T-helper 1 cell treated with Interleukin-12 subunit alpha and Interleukin-12 subunit beta and Interleukin-4 antibody, amounts not matched to agents 30 μg/mL and 1 μg/mL, for 36 hours (primary cell): ENCODE data around the gene NUP88.
"Not testable (repeated sequence)": the region's sequence is repeated elsewhere in the genome, so short reads cannot be mapped to it uniquely, and the experiment has no call there.

Experiments used
- H3K27ac Mint-ChIP-seq: one replicate; pipeline ENCODE4 v1.8.0; 2021; ENCODE audit warnings: mild to moderate bottlenecking, mixed read lengths
- H3K27me3 Mint-ChIP-seq: one replicate; pipeline ENCODE4 v1.8.0; 2021; ENCODE audit warnings: low read depth, mixed read lengths
- H3K36me3 Mint-ChIP-seq: one replicate; pipeline ENCODE4 v1.8.0; 2021; ENCODE audit warnings: low read depth, mixed read lengths
- H3K4me1 Mint-ChIP-seq: one replicate; pipeline ENCODE4 v1.8.0; 2021; ENCODE audit warnings: low read depth, mixed read lengths
- H3K4me3 Mint-ChIP-seq: one replicate; pipeline ENCODE4 v1.8.0; 2021; ENCODE audit warnings: mild to moderate bottlenecking, moderate library complexity, mixed read lengths
- H3K9me3 Mint-ChIP-seq: one replicate; pipeline ENCODE4 v1.8.0; 2021; ENCODE audit warnings: mixed read lengths

NUP88 gene

DNA sequence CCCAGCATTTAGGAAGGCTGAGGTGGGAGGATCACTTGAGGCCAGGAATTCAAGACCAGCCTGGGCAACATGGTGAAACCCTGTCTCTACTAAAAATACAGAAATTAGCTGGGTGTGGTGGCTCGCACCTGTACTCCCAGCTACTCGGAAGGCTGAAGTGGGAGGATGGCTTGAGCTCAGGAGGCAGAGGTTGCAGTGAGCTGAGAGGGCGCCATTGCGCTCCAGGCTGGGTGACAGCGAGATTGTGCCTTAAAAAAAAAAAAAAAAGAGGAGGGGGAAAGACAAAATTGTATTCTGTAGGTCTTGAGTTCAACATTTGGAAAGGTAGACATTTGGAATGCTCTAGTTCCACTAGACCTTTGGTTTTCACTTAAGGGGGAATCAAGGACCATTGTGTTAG lies 11.8 kb upstream of the NUP88 start:
- H3K4me3 Mint-ChIP-seq, H3K27me3 Mint-ChIP-seq, H3K9me3 Mint-ChIP-seq, H3K27ac Mint-ChIP-seq: not testable (repeated sequence)
- Mint-ChIP-seq H3K4me1 (peaks cover 19% of the 10 kb centered on the region), H3K36me3 (peaks cover 52% of the 10 kb centered on the region)

DNA sequence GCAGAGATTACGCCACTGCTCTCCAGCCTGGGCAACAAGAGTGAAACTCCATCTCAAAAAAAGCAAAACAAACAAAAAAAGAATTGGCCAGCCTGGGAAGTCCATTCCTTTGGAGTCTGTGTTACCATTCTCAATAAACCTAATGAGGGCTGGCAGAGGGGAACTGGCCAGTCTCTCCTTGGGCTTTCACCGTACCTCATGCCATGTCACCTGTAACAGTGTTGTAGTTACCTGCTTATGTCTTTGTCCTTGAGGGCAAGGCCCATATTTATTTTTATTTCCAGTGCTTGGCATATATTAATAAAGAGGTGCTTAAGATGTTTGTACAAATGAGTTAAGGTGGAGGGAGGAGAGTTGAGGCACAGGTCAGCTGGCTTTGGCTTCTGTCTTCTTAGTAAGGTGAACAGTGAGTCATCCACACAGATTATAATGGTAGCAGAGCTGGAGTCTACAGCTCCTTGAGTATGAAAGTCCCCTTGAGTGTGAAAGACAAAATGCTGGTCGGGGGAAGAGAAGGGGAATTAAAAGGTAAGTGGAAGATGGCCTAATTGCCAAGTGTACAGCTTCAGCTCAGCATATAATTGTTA lies 11.0 kb upstream of the NUP88 start:
- Mint-ChIP-seq H3K9me3 (no peaks in the 10 kb centered on the region), H3K27me3 (no peaks in the 10 kb centered on the region), H3K4me1 (peaks cover 16% of the 10 kb centered on the region), H3K27ac (no peak overlapping the region), H3K4me3 (no peak overlapping the region), H3K36me3 (peaks cover 55% of the 10 kb centered on the region)

DNA sequence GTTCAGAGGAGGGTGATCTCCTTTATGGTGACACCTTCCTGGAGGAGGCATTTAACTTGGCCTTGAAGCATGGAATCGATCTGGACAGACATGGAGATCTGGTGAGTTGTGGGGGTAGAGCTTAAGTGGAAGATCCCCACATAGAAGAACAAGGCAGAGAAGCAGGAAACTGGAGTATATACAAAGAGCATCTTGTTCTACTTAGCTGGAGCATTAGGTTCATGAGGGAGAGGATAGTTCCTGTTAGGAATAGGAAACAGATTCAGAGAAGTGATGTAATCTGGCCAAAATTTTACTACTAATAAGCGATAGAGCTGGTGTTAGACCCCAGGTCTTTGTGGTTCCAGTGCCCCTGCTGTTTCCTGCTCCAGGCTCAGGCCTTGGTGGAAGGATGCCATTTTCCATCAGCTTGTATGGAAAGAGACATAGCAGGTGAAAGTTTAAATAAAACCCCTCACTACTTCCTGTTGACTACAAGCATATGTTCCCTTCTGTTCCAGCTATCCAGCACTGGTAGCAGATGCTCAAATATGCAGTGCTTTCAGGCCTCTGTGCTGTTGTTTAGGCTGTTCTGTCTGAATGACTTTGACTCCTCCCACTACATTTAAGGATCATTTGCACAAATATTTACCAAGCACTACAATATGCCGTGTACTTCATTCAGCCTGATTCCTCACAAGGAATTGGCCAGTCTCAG lies 9.9 kb upstream of the NUP88 start:
- Mint-ChIP-seq H3K27ac (no peak overlapping the region), H3K36me3 (peaks cover 51% of the 10 kb centered on the region), H3K27me3 (no peaks in the 10 kb centered on the region), H3K4me1 (peaks cover 13% of the 10 kb centered on the region), H3K4me3 (no peak overlapping the region), H3K9me3 (no peaks in the 10 kb centered on the region)

DNA sequence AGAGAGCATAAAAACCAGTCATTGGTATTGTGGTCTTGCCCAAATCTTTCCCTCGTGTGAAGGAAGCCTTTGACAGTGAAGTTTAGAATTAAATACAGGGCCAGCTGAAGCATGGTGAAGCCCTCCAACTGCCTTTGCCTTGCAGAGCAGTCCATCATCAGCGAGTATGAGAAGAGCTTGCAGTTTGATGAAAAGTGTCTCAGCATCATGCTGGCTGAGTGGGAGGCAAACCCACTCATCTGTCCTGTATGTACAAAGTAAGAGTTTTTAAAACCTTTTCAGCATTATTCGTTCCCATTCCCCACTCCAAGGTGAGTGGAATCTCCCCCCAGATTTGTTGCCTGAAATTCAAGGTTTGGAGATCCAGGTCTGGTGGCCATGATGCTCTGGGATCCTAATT lies 6.4 kb upstream of the NUP88 start:
- Mint-ChIP-seq H3K27ac (no peak overlapping the region), H3K4me3 (no peak overlapping the region), H3K27me3 (no peaks in the 10 kb centered on the region), H3K36me3 (peaks cover 40% of the 10 kb centered on the region), H3K4me1 (peaks cover 18% of the 10 kb centered on the region), H3K9me3 (no peaks in the 10 kb centered on the region)

DNA sequence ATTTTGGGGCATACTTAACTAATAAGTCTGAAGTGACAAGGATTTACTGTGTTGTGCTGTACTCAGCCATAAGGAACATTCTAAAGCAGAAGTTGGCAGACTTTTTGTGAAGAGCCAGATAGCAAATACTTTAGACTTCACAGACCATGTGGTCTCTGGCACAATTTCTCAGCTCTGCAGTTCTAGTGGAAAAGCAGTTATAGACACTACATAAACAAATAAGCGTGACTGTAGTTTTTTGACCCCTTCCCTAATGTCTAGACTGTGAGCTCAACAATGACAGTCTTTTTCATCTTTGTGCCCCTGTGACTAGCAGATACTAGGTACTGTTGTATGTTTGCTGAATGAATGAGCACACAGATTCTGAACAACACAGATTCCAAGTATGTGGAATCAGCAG lies 5.4 kb upstream of the NUP88 start:
- peaks cover 17% of the 10 kb centered on the region for H3K4me1 Mint-ChIP-seq
- peaks cover 36% of the 10 kb centered on the region for H3K36me3 Mint-ChIP-seq
- H3K9me3 Mint-ChIP-seq = no peaks in the 10 kb centered on the region
- H3K4me3 Mint-ChIP-seq = no peak overlapping the region
- no peaks in the 10 kb centered on the region for H3K27me3 Mint-ChIP-seq
- no peak overlapping the region for H3K27ac Mint-ChIP-seq

DNA sequence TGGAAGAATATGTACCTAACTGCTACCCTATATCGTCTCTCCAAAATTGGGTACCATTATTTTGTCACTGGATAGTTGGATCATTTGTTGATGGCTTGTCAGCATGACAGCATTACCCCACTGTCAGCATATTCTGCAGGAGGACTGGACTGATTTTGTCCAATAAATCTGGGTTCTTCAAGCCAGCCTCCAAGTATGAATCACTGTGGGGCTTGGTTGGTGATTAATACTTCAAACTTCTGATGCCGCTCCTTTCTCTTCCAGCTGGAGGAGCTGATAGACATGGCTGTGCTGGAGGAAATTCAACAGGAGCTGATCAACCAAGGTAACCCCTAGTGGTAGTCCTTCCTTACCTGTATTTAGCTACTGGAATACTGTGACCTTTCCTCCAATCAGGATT lies 3.0 kb upstream of the NUP88 start:
- H3K27ac Mint-ChIP-seq = no peak overlapping the region
- H3K36me3 Mint-ChIP-seq = peaks cover 29% of the 10 kb centered on the region

DNA sequence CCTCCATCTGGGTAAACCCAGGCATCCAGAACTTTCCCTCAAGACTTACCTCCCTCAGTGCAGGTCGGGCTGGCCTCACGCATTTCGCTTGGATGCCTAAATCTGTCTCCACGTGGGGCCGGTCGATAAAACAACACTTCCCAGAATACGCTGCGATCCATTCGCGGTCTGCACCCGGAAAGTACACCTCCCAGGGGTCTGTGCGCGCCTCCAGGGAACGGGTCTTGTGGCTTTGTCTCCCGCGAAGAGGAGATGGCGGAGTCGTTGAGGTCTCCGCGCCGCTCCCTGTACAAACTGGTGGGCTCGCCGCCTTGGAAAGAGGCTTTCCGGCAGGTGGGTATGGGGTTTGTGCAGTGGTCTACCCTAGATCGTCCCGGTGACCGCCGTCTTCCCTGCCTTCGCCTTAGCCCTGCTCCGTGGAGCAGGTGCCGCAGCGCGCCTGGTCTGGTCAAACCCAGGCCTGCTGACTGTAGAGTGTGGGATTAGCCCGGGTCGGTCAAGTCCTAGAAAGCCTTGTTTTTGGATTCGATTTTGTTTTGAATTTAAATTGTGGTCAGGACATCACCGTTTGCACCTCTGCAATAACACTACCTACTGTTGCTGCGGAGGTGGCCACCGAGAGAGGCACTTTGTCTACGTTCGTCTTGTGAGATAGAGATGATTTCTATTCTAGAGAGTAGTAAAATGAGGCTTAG lies 644 bp upstream of the NUP88 start, which contains the start of gene RPAIN:
RPAIN (plus strand) TSS at position 224 of the 695 bp plus-strand sequence; CDS start at position 253, 29 bp downstream.
- Mint-ChIP-seq H3K4me1 (peaks cover 27% of the 10 kb centered on the region), H3K27me3 (no peaks in the 10 kb centered on the region), H3K36me3 (peaks cover 24% of the 10 kb centered on the region), H3K4me3 (peak within 1 kb of the TSS; percentile 96), H3K9me3 (no peaks in the 10 kb centered on the region), H3K27ac (peak within 1 kb of the TSS; percentile 98)

More for the DNA sequence above, 3.0 kb upstream of the NUP88 start:
- H3K4me1 Mint-ChIP-seq = peaks cover 22% of the 10 kb centered on the region
- no peaks in the 10 kb centered on the region for H3K9me3 Mint-ChIP-seq
- no peak overlapping the region for H3K4me3 Mint-ChIP-seq
- no peaks in the 10 kb centered on the region for H3K27me3 Mint-ChIP-seq

DNA sequence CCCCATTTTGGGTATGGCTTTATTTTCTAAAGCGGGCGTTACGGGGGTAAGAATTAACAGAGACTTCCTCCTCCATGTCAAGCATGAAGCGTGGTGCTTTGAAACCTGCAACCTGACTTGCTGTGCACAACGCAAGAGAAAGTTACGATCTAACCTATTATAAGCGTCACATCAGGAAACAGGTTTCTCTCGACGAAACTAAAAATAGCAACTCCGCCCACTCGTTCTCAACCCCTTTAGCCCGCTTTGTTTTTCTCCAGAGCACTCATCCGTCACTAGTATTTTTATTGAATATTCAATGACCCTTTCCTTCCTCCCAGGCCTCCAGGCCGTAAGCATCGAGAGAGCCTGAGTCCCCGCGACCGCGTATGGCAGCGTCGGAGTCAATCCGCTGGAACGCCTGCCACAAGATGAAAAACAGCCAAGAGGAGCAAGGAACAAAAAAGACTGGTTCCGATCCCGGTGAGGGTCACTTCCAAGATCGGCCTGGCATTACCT lies 555 bp downstream of the NUP88 start:
- H3K27me3 Mint-ChIP-seq = no peaks in the 10 kb centered on the region
- H3K36me3 Mint-ChIP-seq = peaks cover 22% of the 10 kb centered on the region
- H3K27ac Mint-ChIP-seq = peak overlapping the region; percentile 98
- H3K9me3 Mint-ChIP-seq = no peaks in the 10 kb centered on the region
- peak overlapping the region; percentile 96 for H3K4me3 Mint-ChIP-seq
- H3K4me1 Mint-ChIP-seq = peaks cover 27% of the 10 kb centered on the region

DNA sequence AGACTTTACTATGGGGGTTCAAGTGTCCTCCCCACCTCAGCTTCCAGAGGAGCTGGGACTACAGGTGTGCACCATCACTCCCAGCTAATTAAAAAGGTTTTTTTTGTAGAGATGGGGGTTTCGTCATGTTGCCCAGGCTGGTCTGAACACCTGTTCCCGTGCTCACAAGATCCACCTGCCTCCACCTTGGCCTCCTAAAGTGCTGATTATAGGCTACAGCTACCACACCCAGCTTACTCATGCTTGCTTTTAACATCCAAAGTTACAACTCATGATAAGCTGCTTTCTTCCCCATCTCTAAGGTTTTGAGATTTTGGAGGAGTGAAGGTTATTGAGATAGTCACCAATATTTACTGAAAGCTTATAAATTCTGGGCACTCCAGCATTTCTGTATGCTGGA lies 2.6 kb downstream of the NUP88 start:
- H3K27me3 Mint-ChIP-seq = no peaks in the 10 kb centered on the region
- H3K36me3 Mint-ChIP-seq = peaks cover 30% of the 10 kb centered on the region
- H3K4me1 Mint-ChIP-seq = peaks cover 28% of the 10 kb centered on the region
- no peak overlapping the region for H3K27ac Mint-ChIP-seq
- no peaks in the 10 kb centered on the region for H3K9me3 Mint-ChIP-seq
- peak overlapping the region; percentile 59 for H3K4me3 Mint-ChIP-seq

DNA sequence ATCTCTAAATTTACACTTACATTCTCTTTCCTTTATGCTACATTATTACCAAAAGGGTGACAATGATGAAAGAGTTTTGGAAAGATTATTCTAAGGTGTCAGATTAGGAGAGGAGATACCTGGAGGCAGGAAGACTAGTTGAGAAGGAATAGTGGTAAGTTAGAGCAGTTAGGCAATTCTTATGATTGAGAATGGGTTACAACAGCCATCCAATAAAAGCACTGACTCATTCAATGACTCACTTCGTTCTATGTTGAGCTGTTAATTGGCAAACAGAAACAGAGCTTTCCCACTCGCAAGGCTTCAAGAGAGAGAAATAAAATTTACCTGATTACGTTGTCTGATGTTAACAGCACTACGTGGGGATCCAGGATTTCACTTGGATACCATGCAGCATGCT lies 5.8 kb downstream of the NUP88 start:
- peaks cover 39% of the 10 kb centered on the region for H3K36me3 Mint-ChIP-seq
- peaks cover 23% of the 10 kb centered on the region for H3K4me1 Mint-ChIP-seq
- H3K27me3 Mint-ChIP-seq = no peaks in the 10 kb centered on the region
- no peaks in the 10 kb centered on the region for H3K9me3 Mint-ChIP-seq
- H3K4me3 Mint-ChIP-seq = no peak overlapping the region
- no peak overlapping the region for H3K27ac Mint-ChIP-seq

DNA sequence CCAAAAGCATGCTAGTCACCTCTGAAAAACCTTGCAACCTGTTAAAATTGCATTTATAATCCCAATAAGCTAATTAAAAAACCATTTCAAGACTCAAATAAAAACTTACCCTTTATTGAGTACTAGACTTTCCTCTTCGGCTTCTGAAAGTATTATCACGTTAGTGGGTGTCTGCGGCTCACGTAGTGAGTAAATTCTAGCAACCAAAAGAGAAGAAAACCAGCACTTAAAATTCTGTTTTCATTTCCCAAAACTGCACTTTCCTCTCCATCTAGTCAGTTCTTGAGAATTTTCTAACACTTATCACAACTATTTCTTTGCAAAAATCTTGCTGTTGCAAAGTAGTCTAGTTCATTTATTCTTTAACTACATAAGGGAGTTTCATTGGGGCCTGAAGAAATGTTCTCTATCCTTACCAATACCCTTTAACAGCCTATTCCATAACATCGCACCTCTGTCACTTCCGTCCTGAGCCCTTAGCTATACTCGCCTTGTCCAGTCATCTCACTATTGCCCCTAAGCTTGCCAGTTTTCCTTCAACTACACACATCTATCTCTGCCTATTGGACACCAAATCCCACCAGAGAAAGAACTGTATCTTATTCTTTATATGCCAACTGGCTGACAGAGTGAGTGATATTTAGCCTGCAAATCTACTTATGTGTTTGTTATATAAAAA lies 8.7 kb downstream of the NUP88 start:
- Mint-ChIP-seq H3K27me3 (no peaks in the 10 kb centered on the region), H3K27ac (no peak overlapping the region), H3K9me3 (no peaks in the 10 kb centered on the region), H3K4me1 (peaks cover 14% of the 10 kb centered on the region), H3K4me3 (no peak overlapping the region), H3K36me3 (peaks cover 34% of the 10 kb centered on the region)

DNA sequence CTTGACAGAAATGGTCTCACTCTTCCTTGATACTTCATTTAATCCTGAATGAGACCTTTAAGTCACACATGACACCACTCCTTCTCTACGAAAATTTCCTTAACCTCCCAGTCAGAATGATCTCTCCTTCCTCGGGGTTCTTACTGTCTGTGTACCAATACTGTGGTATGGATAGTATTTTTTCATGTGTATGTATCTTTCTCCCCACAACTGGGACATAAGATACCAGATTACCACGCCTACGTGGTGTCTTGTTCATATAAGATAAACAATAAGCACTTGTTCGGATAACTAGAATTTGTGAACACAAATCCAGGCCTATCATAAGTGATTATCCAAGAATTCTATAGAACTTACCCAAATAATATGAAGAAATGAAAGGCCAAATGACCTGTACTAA lies 11.3 kb downstream of the NUP88 start:
- Mint-ChIP-seq H3K36me3 (peaks cover 32% of the 10 kb centered on the region), H3K27ac (no peak overlapping the region), H3K4me3 (no peak overlapping the region)

DNA sequence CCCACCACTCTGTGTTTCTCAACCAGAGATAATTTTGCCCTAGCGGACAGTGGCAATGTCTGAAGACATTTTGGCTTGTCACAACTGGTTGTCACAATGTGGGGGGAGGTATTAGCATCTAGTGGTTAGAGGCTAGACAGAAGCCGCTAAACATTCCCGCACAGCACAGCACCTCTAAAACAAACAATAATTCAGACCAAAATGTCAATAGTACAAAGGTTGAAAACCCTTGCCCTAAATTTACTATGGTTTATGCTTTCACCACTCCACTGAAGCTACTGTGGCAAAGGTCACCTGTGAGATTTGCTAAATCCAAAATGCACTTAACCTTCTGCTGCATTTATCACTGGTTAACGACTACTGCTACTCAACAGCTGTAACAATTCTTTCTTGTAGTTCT lies 14.1 kb downstream of the NUP88 start:
- Mint-ChIP-seq H3K27me3 (no peaks in the 10 kb centered on the region), H3K4me1 (peaks cover 5% of the 10 kb centered on the region), H3K27ac (no peak overlapping the region), H3K36me3 (peaks cover 20% of the 10 kb centered on the region), H3K4me3 (no peak overlapping the region), H3K9me3 (no peaks in the 10 kb centered on the region)

More for the DNA sequence above, 11.3 kb downstream of the NUP88 start:
- Mint-ChIP-seq H3K4me1 (peaks cover 14% of the 10 kb centered on the region), H3K27me3 (no peaks in the 10 kb centered on the region), H3K9me3 (no peaks in the 10 kb centered on the region)

DNA sequence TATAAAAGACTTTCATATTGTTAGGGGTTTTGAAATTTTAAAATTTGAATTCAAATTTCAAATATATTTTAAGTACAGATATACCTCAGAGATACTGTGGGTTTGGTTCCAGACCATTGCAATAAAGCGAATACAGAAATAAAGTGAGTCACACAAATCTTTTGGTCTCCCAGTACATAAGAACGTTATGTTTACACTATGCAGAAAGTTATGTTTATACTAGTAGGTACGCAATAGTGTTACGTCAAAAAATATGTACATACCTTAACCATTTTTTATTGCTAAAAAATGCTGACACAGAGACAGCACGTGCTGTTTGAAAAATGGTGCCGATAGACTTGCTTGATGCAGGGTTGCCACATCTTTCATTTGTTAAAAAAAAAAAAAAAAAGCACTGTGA lies 19.7 kb downstream of the NUP88 start:
- H3K36me3 Mint-ChIP-seq = peaks cover 21% of the 10 kb centered on the region
- H3K4me1 Mint-ChIP-seq = no peaks in the 10 kb centered on the region

More for the DNA sequence above, 19.7 kb downstream of the NUP88 start:
- H3K27ac Mint-ChIP-seq = no peak overlapping the region
- H3K27me3 Mint-ChIP-seq = no peaks in the 10 kb centered on the region
- H3K4me3 Mint-ChIP-seq = no peak overlapping the region
- H3K9me3 Mint-ChIP-seq = no peaks in the 10 kb centered on the region
